Erythroblast (primary cell): Measurements from ENCODE around the gene SPDYE18.
"Not testable (repeated sequence)": the region's sequence is repeated elsewhere in the genome, so short reads cannot be mapped to it uniquely, and the experiment has no call there.

Experiments used
- DNase-seq, 2 experiments: peaks; one replicate each; lab custom pipeline; 2025; lab: John Stamatoyannopoulos, UW

SPDYE18 gene

GRCh38 chr7:77062557-77062956 is at the start of gene SPDYE18:
TSS of gene SPDYE18 (minus strand) at chr7:77062558. CDS start at chr7:77060512, 2,046 bp downstream.
- DNase-seq: not testable (repeated sequence)

GRCh38 chr7:77108362-77108761 is 46.0 kb upstream of the SPDYE18 start:
- not testable (repeated sequence) for DNase-seq

- not testable (repeated sequence) for DNase-seq
These were observed 45.3 kb upstream of the SPDYE18 start for GRCh38 chr7:77107659-77108058.

DNA sequence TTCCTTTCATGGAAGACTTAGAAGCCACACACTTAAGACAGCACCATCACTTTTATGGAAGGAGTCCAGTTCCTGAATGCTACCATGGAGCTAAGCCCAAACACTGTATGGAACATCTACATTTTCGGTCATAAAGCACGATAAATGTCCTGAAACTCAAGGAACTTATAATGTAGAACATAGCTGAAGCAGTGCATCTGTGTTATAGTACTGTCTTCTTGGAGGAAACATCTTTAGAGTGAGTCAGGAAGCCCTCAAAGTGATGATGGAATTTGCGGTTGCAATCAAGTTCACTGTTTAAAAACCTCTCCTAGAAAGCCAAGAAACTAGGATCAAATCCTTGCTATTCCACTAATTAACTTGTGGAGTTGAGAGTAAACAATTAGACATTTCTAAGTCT is 43.5 kb upstream of the SPDYE18 start:
- not testable (repeated sequence) for DNase-seq

GRCh38 chr7:77102671-77103070 is 40.3 kb upstream of the SPDYE18 start:
- not testable (repeated sequence) for DNase-seq

GRCh38 chr7:77101187-77101586 is 38.8 kb upstream of the SPDYE18 start:
- not testable (repeated sequence) for DNase-seq

- not testable (repeated sequence) for DNase-seq
These were observed 38.1 kb upstream of the SPDYE18 start for GRCh38 chr7:77100501-77100900.

- not testable (repeated sequence) for DNase-seq
These were observed 29.9 kb upstream of the SPDYE18 start for GRCh38 chr7:77092301-77092700.

DNA sequence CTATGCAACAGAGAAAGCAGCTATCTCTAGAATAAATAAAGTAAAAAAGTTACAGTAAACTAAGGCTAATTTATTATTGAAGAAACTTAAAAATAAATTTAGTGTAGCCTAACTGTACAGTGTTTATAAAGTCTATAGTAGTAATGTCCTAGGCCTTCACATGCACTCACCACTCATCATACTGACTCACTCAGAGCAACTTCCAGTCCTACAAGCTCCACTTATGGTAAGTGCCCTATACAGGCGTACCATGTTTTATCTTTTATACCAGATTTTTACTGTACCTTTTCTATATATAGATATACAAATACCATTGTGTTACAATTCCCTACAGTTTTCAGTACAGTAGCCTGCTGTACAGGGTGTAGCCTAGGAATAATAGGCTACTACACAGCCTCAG is 19.8 kb upstream of the SPDYE18 start:
- DNase-seq: not testable (repeated sequence)

DNA sequence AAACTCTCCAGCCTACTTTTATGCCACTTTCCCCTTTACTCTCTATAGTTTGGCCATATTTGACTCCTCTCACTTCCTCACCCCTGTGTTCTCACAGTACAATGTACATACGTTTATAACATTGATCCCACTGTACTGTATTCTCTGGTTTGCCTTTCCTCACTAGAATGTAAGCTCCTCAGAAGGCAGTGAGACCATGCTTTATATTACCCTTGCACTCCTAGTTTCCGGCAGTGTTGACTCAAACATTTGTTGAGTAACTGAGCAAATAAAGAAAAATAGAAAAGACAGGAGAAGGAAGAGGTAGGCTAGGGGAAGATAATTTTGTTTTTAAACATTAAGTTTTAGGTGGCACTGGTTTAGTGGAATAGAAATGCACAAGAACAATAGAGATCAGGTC is 17.9 kb upstream of the SPDYE18 start:
- not testable (repeated sequence) for DNase-seq

DNA sequence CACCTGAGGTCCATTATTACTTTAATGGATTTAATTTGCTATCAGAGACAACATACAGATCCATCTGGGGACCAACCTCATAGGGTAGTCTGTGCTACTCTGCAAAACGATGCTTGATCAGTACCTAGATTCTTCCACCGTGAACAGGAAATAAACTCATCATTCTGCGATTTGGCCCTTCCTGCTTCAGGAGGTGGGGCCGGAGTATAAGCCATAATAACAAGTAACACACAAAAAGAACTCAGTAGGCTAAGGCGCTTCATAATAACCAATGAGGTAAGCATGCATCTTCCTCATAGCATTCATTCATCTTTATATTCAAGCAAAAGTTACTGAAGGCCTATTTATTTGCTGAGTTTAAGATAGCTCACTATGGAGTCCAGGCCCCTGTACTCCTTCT is 17.3 kb upstream of the SPDYE18 start:
- DNase-seq: not testable (repeated sequence)

GRCh38 chr7:77079112-77079511 is 16.8 kb upstream of the SPDYE18 start:
- DNase-seq: not testable (repeated sequence)

- not testable (repeated sequence) for DNase-seq
These were observed 14.7 kb upstream of the SPDYE18 start for GRCh38 chr7:77077060-77077459.

DNA sequence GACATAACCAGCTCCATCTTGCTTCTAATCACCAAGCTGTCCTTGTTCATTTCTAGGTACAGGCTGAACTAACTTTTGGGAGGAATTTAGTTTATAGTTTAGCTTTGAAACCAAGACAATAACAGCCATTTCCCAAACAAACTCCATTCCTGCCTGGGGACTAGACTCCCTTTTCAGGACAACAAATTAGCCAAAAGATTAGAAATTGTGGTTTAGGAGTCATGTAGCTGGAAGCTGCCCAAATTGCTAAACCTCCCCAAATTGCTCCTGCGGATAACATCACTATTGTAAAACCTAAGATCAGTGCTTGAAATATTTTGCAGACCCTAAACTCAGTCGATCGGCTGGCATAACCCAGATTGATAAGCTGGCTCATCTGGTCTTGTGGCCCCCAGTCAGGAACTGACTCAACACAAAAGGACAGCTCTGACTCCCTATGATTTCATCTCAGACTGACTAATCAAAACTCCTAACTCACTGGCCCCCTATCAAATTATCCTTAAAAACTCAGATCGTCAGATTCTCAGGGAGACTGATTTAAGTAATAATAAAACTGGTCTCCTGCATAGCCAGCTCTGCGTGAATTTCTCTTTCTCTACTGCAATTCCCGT is 12.5 kb upstream of the SPDYE18 start:
- not testable (repeated sequence) for DNase-seq

DNA sequence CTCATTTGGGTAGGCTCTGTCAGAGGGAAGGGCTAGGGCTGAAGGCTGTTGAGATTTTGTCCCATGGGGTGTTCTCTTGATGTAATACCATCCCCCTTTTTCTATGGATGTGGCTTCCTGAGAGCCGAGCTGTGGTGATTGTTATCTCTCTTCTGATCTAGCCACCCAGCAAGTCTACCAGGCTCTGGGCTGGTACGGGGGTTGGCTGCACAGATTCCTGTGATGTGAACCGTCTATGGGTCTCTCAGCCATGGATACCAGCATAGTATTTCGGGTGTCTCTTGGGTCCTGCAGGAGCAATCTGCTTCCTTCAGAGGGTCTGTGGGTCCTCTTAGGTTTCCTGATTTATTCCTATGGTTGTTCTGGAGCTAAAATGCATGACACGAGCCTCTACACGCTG is 8.8 kb upstream of the SPDYE18 start:
- DNase-seq: not testable (repeated sequence)

DNA sequence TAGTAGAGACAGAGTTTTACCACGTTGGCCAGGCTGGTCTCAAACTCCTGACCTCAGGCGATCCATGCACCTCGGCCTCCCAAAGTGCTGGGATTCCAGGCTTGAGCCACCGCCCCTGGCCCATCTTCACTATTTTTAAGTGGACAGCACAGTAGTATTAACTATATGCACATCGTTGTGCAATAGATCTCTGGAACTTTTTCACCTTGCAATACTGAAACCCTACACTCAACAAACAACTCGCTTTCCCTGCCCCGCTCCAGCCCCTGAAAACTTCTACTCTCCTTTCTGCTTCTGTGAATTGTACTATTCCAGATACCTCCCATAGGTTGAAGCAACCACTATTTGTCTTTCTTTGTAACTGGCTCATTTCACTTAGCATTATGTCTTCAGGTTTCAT is 3.5 kb upstream of the SPDYE18 start:
- not testable (repeated sequence) for DNase-seq

GRCh38 chr7:77063732-77064131 is 1.4 kb upstream of the SPDYE18 start:
- not testable (repeated sequence) for DNase-seq

GRCh38 chr7:77032261-77032660 is 30.1 kb downstream of the SPDYE18 start, which contains the start of gene SPDYE17:
TSS of gene SPDYE17 (minus strand) at chr7:77032361. CDS start at chr7:77030570, 1,791 bp downstream.
- DNase-seq: not testable (repeated sequence)

- not testable (repeated sequence) for DNase-seq
These were observed 36.0 kb downstream of the SPDYE18 start for GRCh38 chr7:77026349-77026748.

DNA sequence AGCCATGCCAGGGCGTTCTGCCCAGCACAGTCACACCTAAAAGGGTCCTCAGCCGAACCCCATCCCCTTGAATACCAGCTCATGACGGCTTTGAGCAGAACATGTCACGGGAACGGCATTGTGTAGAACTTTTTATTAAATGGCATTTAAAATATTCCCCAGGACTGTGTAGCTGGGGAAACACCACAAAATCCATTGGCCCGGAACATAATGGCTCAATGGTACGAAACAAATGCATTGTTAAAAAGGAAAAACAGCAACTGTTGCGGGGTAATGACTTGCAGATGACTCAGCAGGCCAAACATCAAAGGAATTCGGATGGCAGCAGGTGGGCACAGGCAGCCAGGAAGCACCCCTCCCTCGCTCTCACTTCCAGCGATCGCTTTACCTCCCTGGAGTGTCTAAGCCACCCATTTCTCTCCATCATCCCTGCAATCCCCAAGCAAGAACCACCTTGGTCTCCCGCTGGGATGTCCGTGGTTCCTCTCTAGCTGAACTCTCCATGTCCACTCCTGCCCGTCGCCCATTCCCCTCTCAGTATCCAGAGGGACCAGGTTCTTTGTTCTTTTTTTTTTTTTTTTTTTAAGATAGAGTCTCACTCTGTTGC is 52.2 kb downstream of the SPDYE18 start:
- not testable (repeated sequence) for DNase-seq

DNA sequence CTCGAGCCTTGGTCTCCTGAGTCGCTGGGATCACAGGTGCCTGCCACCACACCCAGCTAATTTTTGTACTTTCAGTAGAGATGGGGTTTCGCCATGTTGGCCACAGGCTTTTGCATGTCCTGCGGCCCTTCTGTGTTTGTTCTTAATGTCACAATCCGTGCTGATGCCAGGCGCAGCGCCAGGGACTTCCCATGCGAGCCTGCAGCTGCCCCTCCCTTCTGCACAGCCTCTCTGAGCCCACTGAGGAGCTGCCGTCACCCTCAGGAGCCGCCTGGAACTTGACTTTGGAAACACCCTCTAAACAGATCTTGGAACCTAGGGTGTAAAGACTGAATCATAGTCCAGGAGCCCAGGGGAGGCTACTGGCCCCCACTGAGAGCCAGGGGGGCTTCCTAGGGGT is 54.4 kb downstream of the SPDYE18 start:
- not testable (repeated sequence) for DNase-seq

- DNase-seq: not testable (repeated sequence)
These were observed 55.9 kb downstream of the SPDYE18 start for GRCh38 chr7:77006127-77007110.
